Activated naive CD4-positive, alpha-beta T cell treated with anti-CD3 and anti-CD28 coated beads for 36 hours (primary cell): Measurements from ENCODE around the gene SKAP1. TPM values are rescaled to one million over a fixed set of nuclear protein-coding genes. Genes with fewer than 3 reads are reported as not detected.

ENCODE experiments used
- CTCF ChIA-PET: fragments of 350-600 bp; sonication (Branson Sonifier 250); formaldehyde crosslinking; loops from one replicate; lab custom pipeline; 2021; ENCODE audit warnings: antibody characterized with exemption; lab: Charles Lee
- DNase-seq: peaks from one replicate; pipeline ENCODE4 v3.0.0-alpha.2; 2020
- H3K27ac Mint-ChIP-seq: one replicate; pipeline ENCODE4 v1.8.0; 2021; ENCODE audit warnings: mild to moderate bottlenecking, mixed read lengths
- H3K27me3 Mint-ChIP-seq: one replicate; pipeline ENCODE4 v1.8.0; 2021; ENCODE audit warnings: low read depth, mixed read lengths
- H3K36me3 Mint-ChIP-seq: one replicate; pipeline ENCODE4 v1.8.0; 2021; ENCODE audit warnings: low read depth, mixed read lengths
- H3K4me1 Mint-ChIP-seq: one replicate; pipeline ENCODE4 v1.8.0; 2021; ENCODE audit warnings: low read depth, mixed read lengths
- H3K4me3 Mint-ChIP-seq: one replicate; pipeline ENCODE4 v1.8.0; 2021; ENCODE audit warnings: mild to moderate bottlenecking, moderate library complexity, mixed read lengths
- H3K9me3 Mint-ChIP-seq: one replicate; pipeline ENCODE4 v1.8.0; 2021; ENCODE audit warnings: mixed read lengths
- intact Hi-C: fragments of 100-400 bp; cut with micrococcal nuclease; formaldehyde crosslinking; loops from one replicate; pipeline ENCODE4 v1.15.1; 2023
- total RNA-seq, 2 experiments: library from RNA; stranded (reverse); gene quantifications; one replicate each; pipeline ENCODE4 v1.2.3, GENCODE V29; 2021

SKAP1 gene
- total RNA-seq, 2 experiments from 2014 or later = 60.3 to 60.5 TPM

- peaks cover 4% of the 10 kb centered on the region for H3K36me3 Mint-ChIP-seq
- H3K9me3 Mint-ChIP-seq = no peaks in the 10 kb centered on the region
- H3K27me3 Mint-ChIP-seq = no peaks in the 10 kb centered on the region
- H3K4me1 Mint-ChIP-seq = peaks cover 23% of the 10 kb centered on the region
- intact Hi-C loops = no loop called here
- CTCF ChIA-PET = interaction anchor here (0.6 to 1.0 kb wide), 3 partner anchors 25 to 68 kb away, joined by 3 read pairs; no protein-coding TSS in a partner anchor
- no peak overlapping the region for H3K27ac Mint-ChIP-seq
- no peak overlapping the region for H3K4me3 Mint-ChIP-seq
- no peak for DNase-seq
These were observed 195.1 kb downstream of the SKAP1 start for GRCh38 chr17:48234922-48235321.

GRCh38 chr17:48231995-48232959, 197.7 kb downstream of the SKAP1 start:
- no peak overlapping the region for H3K4me3 Mint-ChIP-seq
- H3K4me1 Mint-ChIP-seq = peaks cover 8% of the 10 kb centered on the region
- no peaks in the 10 kb centered on the region for H3K9me3 Mint-ChIP-seq
- intact Hi-C loops = no loop called here
- DNase-seq = no peak
- H3K36me3 Mint-ChIP-seq = peaks cover 2% of the 10 kb centered on the region
- CTCF ChIA-PET = interaction anchor here (0.7 kb wide), 1 partner anchor 73 kb away, joined by 6 read pairs; no protein-coding TSS in a partner anchor
- H3K27me3 Mint-ChIP-seq = no peaks in the 10 kb centered on the region
- peak overlapping the region; percentile 30 for H3K27ac Mint-ChIP-seq

GRCh38 chr17:48229936-48230335, 200.1 kb downstream of the SKAP1 start:
- H3K27ac Mint-ChIP-seq = no peak overlapping the region
- peaks cover 3% of the 10 kb centered on the region for H3K4me1 Mint-ChIP-seq
- CTCF ChIA-PET = interaction anchor here (0.6 kb wide), 1 partner anchor 455 kb away, joined by 3 read pairs; no protein-coding TSS in a partner anchor
- no peaks in the 10 kb centered on the region for H3K9me3 Mint-ChIP-seq
- no peak for DNase-seq
- H3K36me3 Mint-ChIP-seq = no peaks in the 10 kb centered on the region
- H3K4me3 Mint-ChIP-seq = no peak overlapping the region
- no peaks in the 10 kb centered on the region for H3K27me3 Mint-ChIP-seq
- intact Hi-C loops = no loop called here

DNA sequence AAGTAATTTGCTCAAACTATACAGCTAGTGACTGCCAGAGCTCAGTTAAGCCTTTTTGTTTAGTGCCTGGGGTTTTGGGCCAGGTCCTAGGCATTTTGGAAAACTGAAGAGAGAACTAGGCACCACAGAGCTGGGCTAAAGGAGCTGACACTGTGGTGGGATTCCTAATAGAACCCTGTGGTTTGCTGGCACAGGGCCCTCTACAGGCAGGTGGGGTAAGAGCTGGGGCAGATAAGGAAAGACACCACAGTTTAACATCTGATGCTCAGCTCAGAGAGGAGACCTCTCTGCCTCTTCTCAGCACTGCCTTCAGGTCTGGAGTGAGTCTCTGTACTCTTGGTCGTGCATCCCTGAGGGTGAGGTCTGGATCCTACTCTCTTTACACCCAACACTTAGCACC, 201.3 kb downstream of the SKAP1 start:
- H3K9me3 Mint-ChIP-seq = no peaks in the 10 kb centered on the region

DNA sequence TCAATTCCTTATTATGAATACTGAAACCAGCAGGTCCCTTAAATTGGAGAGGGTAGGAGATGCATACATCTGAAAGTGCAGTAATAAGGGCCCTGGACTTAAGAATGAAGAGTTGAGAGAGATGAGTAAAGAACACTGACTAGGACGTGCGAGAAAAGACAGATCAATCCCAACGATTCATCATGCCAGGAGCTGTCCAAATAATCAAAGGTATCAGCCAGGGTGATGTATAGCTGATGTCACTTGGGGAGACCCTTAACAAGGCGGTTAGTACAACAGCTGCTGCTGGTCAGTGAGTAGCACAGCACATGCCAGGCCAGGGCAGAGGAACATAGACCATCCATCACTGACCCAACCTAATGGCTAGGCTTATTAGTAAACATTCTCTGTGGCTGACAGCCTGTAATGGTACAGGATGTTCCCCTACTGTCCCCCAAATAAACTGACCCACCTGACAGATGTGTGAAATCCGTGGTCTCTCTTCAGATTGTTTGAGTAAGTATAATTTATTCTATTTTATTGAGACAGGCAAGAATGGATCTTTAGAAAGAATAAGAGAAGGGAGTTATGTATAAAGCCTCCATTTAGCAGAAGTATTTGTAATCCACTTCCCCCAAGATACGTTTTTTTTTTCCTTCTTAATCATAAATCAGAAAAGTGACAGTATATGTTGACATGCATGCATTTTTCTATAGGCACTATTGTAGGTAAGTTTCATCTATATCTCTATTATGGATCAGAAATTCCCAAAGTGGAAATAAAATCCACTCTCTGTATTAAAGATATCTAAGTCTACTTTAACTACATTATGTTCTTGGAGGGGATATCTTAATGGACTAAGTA, 204.1 kb downstream of the SKAP1 start:
- Mint-ChIP-seq H3K4me1 (peaks cover 13% of the 10 kb centered on the region), H3K36me3 (no peaks in the 10 kb centered on the region), H3K4me3 (no peak overlapping the region), H3K27ac (no peak overlapping the region), H3K27me3 (no peaks in the 10 kb centered on the region), H3K9me3 (no peaks in the 10 kb centered on the region)
- DNase-seq = no peak
- CTCF ChIA-PET = interaction anchor here (1.2 to 1.4 kb wide), 2 partner anchors 8 to 367 kb away, joined by 3 to 4 read pairs; partner anchors contain the start of gene HOXB5
- intact Hi-C loops = no loop called here

More for the DNA sequence above, 201.3 kb downstream of the SKAP1 start:
- Mint-ChIP-seq H3K4me1 (peaks cover 10% of the 10 kb centered on the region), H3K27me3 (no peaks in the 10 kb centered on the region), H3K27ac (no peak overlapping the region), H3K4me3 (no peak overlapping the region), H3K36me3 (no peaks in the 10 kb centered on the region)
- CTCF ChIA-PET = interaction anchor here (1.0 kb wide), 1 partner anchor 47 kb away, joined by 4 read pairs; no protein-coding TSS in a partner anchor
- DNase-seq = no peak
- intact Hi-C loops = no loop called here

GRCh38 chr17:48223945-48224344, 206.1 kb downstream of the SKAP1 start:
- CTCF ChIA-PET = no interaction called here
- peaks cover 13% of the 10 kb centered on the region for H3K4me1 Mint-ChIP-seq
- H3K27ac Mint-ChIP-seq = no peak overlapping the region
- no peaks in the 10 kb centered on the region for H3K36me3 Mint-ChIP-seq
- H3K4me3 Mint-ChIP-seq = no peak overlapping the region
- intact Hi-C loops = no loop called here
- H3K9me3 Mint-ChIP-seq = no peaks in the 10 kb centered on the region
- no peaks in the 10 kb centered on the region for H3K27me3 Mint-ChIP-seq
- DNase-seq = no peak

DNA sequence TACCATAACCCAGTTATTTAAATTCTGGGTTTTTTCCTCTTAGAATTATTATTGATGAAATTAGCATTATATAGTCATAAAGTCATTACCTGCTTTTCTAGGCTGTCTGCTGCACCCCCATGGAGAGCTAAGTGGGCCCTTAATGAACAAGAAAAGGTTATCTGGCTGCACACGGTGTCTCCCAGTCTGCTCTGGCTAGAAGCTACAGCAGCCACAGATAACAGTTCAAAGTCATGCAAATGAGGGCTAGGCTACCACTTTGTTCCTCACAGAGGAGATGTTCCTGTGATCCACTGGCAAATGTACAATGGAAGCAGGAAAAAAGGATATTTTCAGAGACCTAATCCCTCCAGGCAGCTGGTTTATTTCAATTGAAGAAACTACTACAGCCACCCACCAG, 210.4 kb downstream of the SKAP1 start:
- CTCF ChIA-PET = no interaction called here
- Mint-ChIP-seq H3K27ac (no peak overlapping the region), H3K4me1 (peaks cover 12% of the 10 kb centered on the region), H3K4me3 (no peak overlapping the region), H3K9me3 (no peaks in the 10 kb centered on the region), H3K27me3 (no peaks in the 10 kb centered on the region), H3K36me3 (no peaks in the 10 kb centered on the region)
- DNase-seq = no peak
- intact Hi-C loops = no loop called here

- Mint-ChIP-seq H3K27ac (no peak overlapping the region), H3K36me3 (peaks cover 3% of the 10 kb centered on the region), H3K27me3 (no peaks in the 10 kb centered on the region), H3K9me3 (no peaks in the 10 kb centered on the region), H3K4me1 (peaks cover 3% of the 10 kb centered on the region), H3K4me3 (no peak overlapping the region)
- intact Hi-C loops = no loop called here
- no peak for DNase-seq
- CTCF ChIA-PET = interaction anchor here (0.6 to 1.5 kb wide), 3 partner anchors 49 to 378 kb away, joined by 3 read pairs; partner anchors contain the start of gene HOXB5
These were observed 214.4 kb downstream of the SKAP1 start for GRCh38 chr17:48215583-48216139.

DNA sequence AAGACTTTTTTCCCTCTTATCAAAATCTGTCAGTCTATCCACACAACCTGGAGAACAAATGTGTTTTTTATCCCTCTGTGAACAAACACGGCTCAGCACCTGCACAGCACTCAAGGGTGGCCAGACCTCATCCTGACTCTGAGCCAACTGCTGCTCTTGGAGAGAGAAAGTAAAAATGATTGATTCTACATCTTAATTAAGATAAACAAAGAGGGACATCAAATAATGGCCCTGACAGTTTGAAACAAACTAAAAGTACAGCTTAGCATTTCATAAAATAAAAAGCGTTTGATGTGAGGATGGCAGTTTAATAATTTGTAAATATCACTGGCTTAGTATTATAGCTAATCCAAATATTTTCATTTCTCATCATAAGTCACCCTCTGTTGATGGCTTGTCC, 216.2 kb downstream of the SKAP1 start:
- no peaks in the 10 kb centered on the region for H3K9me3 Mint-ChIP-seq
- no peak overlapping the region for H3K27ac Mint-ChIP-seq
- intact Hi-C loops = no loop called here
- peaks cover 3% of the 10 kb centered on the region for H3K36me3 Mint-ChIP-seq
- CTCF ChIA-PET = interaction anchor here (0.6 to 1.4 kb wide), 2 partner anchors 34 to 46 kb away, joined by 3 to 4 read pairs; no protein-coding TSS in a partner anchor
- H3K27me3 Mint-ChIP-seq = no peaks in the 10 kb centered on the region
- no peak overlapping the region for H3K4me3 Mint-ChIP-seq
- no peak for DNase-seq
- peaks cover 3% of the 10 kb centered on the region for H3K4me1 Mint-ChIP-seq

DNA sequence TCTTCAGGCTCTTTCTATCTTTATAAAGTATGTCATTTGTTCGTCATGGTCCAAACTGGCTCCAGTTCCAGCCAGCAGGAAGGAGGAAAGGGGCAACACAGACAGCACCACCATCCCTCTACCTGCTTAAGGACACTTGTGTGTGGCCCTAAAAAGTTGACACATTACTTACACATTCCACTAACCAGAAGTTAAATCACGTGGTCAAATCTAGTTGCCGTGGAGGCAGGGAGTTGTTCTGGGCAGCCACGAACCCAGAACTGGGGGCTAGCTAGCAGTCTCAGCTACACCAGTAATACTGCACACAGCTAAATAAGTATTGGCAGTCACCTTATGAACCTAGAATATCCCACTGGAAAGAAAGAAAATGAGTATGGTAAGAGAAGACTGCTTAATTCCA, 218.2 kb downstream of the SKAP1 start:
- intact Hi-C loops = no loop called here
- peaks cover 3% of the 10 kb centered on the region for H3K36me3 Mint-ChIP-seq
- H3K9me3 Mint-ChIP-seq = no peaks in the 10 kb centered on the region
- H3K27ac Mint-ChIP-seq = no peak overlapping the region
- no peak overlapping the region for H3K4me3 Mint-ChIP-seq
- DNase-seq = no peak
- H3K27me3 Mint-ChIP-seq = no peaks in the 10 kb centered on the region
- H3K4me1 Mint-ChIP-seq = no peaks in the 10 kb centered on the region
- CTCF ChIA-PET = no interaction called here

DNA sequence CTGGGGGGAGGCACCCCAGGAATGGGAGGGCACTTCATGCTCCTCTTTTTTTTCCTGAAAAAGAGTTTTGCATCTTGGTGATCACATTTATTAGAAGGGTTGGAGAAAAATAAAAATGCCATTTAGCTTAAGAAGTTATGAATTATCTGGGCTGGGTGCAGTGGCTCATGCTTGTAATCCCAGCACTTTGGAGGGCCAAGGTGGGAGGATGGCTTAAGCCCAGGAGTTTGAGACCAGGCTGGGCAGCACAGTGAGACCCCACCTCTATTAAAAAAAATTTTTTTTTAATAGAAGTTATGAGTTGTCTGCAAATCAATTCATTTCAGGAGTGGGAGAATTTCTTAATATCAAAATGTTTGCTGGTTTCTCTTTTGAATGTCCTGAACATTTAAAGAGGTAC, 219.0 kb downstream of the SKAP1 start:
- intact Hi-C loops = no loop called here
- H3K4me3 Mint-ChIP-seq = no peak overlapping the region
- H3K27me3 Mint-ChIP-seq = no peaks in the 10 kb centered on the region
- no peaks in the 10 kb centered on the region for H3K9me3 Mint-ChIP-seq
- CTCF ChIA-PET = no interaction called here
- no peak overlapping the region for H3K27ac Mint-ChIP-seq
- peaks cover 3% of the 10 kb centered on the region for H3K36me3 Mint-ChIP-seq
- peaks cover under 1% of the 10 kb centered on the region for H3K4me1 Mint-ChIP-seq
- DNase-seq = no peak

GRCh38 chr17:48209973-48210372, 220.0 kb downstream of the SKAP1 start:
- H3K27ac Mint-ChIP-seq = no peak overlapping the region
- no peak for DNase-seq
- CTCF ChIA-PET = no interaction called here
- H3K9me3 Mint-ChIP-seq = no peaks in the 10 kb centered on the region
- peaks cover 4% of the 10 kb centered on the region for H3K4me1 Mint-ChIP-seq
- H3K36me3 Mint-ChIP-seq = peaks cover 6% of the 10 kb centered on the region
- no peak overlapping the region for H3K4me3 Mint-ChIP-seq
- no peaks in the 10 kb centered on the region for H3K27me3 Mint-ChIP-seq
- intact Hi-C loops = no loop called here
